Memory B cell (primary cell): ENCODE data around the gene ANP32B.
"Not testable (repeated sequence)": the region's sequence is repeated elsewhere in the genome, so short reads cannot be mapped to it uniquely, and the experiment has no call there.

Source experiments
- ATAC-seq: fragments of 150-1000 bp; cut with Tn5 transposase; 2 replicates; pipeline ENCODE4 v1.10.0; 2021; ENCODE audit warnings: low read depth, mild to moderate bottlenecking, moderate library complexity
- DNase-seq, 2 donors: peaks; one replicate each; pipeline ENCODE4 v3.0.0; 2022; ENCODE audit warnings: low spot score in 2 of 2
- H3K27ac Mint-ChIP-seq: one replicate; pipeline ENCODE4 v1.8.0; 2022; ENCODE audit warnings: mild to moderate bottlenecking, moderate library complexity, mixed read lengths
- H3K27me3 Mint-ChIP-seq: one replicate; pipeline ENCODE4 v1.8.0; 2022; ENCODE audit warnings: mixed read lengths
- H3K36me3 Mint-ChIP-seq: one replicate; pipeline ENCODE4 v1.8.0; 2022; ENCODE audit warnings: mild to moderate bottlenecking, mixed read lengths
- H3K4me1 Mint-ChIP-seq: one replicate; pipeline ENCODE4 v1.8.0; 2022; ENCODE audit warnings: mixed read lengths
- H3K4me3 Mint-ChIP-seq: one replicate; pipeline ENCODE4 v1.8.0; 2022; ENCODE audit warnings: mild to moderate bottlenecking, moderate library complexity, mixed read lengths
- H3K9me3 Mint-ChIP-seq: one replicate; pipeline ENCODE4 v1.8.0; 2022; ENCODE audit warnings: mixed read lengths

ANP32B gene

GRCh38 chr9:97956331-97956730, 26.8 kb upstream of the ANP32B start:
- H3K4me1 Mint-ChIP-seq: no peaks in the 10 kb centered on the region
- no peaks in the 10 kb centered on the region for H3K36me3 Mint-ChIP-seq
- H3K4me3 Mint-ChIP-seq: no peak overlapping the region
- H3K27ac Mint-ChIP-seq: no peak overlapping the region
- peaks cover 5% of the 10 kb centered on the region for H3K27me3 Mint-ChIP-seq
- ATAC-seq (no peak), DNase-seq (no peak)
- H3K9me3 Mint-ChIP-seq: no peaks in the 10 kb centered on the region

GRCh38 chr9:97958812-97959511, 24.2 kb upstream of the ANP32B start:
- H3K27me3 Mint-ChIP-seq: peaks cover 6% of the 10 kb centered on the region
- DNase-seq (no peak), ATAC-seq (no peak)
- no peaks in the 10 kb centered on the region for H3K36me3 Mint-ChIP-seq
- H3K4me3 Mint-ChIP-seq: no peak overlapping the region
- no peak overlapping the region for H3K27ac Mint-ChIP-seq
- no peaks in the 10 kb centered on the region for H3K9me3 Mint-ChIP-seq
- no peaks in the 10 kb centered on the region for H3K4me1 Mint-ChIP-seq

- Mint-ChIP-seq H3K36me3 (no peaks in the 10 kb centered on the region), H3K4me3 (no peak overlapping the region), H3K27ac (no peak overlapping the region), H3K27me3 (peaks cover 8% of the 10 kb centered on the region), H3K4me1 (no peaks in the 10 kb centered on the region), H3K9me3 (no peaks in the 10 kb centered on the region)
- ATAC-seq (no peak), DNase-seq (no peak)
Measured at GRCh38 chr9:97959585-97959984, 23.6 kb upstream of the ANP32B start.

- not testable (repeated sequence) for H3K4me3 Mint-ChIP-seq, H3K4me1 Mint-ChIP-seq, DNase-seq
Measured at GRCh38 chr9:97960678-97961328, 22.3 kb upstream of the ANP32B start.

GRCh38 chr9:97961361-97961760, 21.8 kb upstream of the ANP32B start:
- Mint-ChIP-seq H3K36me3 (no peaks in the 10 kb centered on the region), H3K4me1 (no peaks in the 10 kb centered on the region)

More at GRCh38 chr9:97960678-97961328, 22.3 kb upstream of the ANP32B start:
- ATAC-seq, H3K9me3 Mint-ChIP-seq, H3K27me3 Mint-ChIP-seq, H3K27ac Mint-ChIP-seq, H3K36me3 Mint-ChIP-seq: not testable (repeated sequence)

GRCh38 chr9:97962136-97962535, 21.0 kb upstream of the ANP32B start:
- no peak for ATAC-seq
- no peaks in the 10 kb centered on the region for H3K9me3 Mint-ChIP-seq
- H3K36me3 Mint-ChIP-seq: no peaks in the 10 kb centered on the region
- DNase-seq: no peak
- H3K4me1 Mint-ChIP-seq: no peaks in the 10 kb centered on the region
- H3K27me3 Mint-ChIP-seq: peaks cover 8% of the 10 kb centered on the region
- no peak overlapping the region for H3K4me3 Mint-ChIP-seq
- no peak overlapping the region for H3K27ac Mint-ChIP-seq

More at GRCh38 chr9:97961361-97961760, 21.8 kb upstream of the ANP32B start:
- H3K4me3 Mint-ChIP-seq: no peak overlapping the region
- H3K9me3 Mint-ChIP-seq: no peaks in the 10 kb centered on the region
- no peak for ATAC-seq
- no peak overlapping the region for H3K27ac Mint-ChIP-seq
- no peak for DNase-seq
- H3K27me3 Mint-ChIP-seq: peaks cover 8% of the 10 kb centered on the region

- Mint-ChIP-seq H3K9me3 (no peaks in the 10 kb centered on the region), H3K27me3 (peaks cover 8% of the 10 kb centered on the region), H3K4me3 (no peak overlapping the region), H3K27ac (no peak overlapping the region), H3K4me1 (no peaks in the 10 kb centered on the region), H3K36me3 (no peaks in the 10 kb centered on the region)
- no peak for ATAC-seq
- no peak for DNase-seq
Measured at GRCh38 chr9:97962575-97962974, 20.6 kb upstream of the ANP32B start.

GRCh38 chr9:97963232-97963631, 19.9 kb upstream of the ANP32B start:
- Mint-ChIP-seq H3K9me3 (no peaks in the 10 kb centered on the region), H3K27me3 (peaks cover 11% of the 10 kb centered on the region), H3K36me3 (no peaks in the 10 kb centered on the region), H3K4me3 (no peak overlapping the region), H3K27ac (no peak overlapping the region), H3K4me1 (no peaks in the 10 kb centered on the region)
- ATAC-seq: no peak
- DNase-seq: no peak

GRCh38 chr9:97964901-97965300, 18.2 kb upstream of the ANP32B start:
- Mint-ChIP-seq H3K4me3 (no peak overlapping the region), H3K27ac (no peak overlapping the region), H3K9me3 (no peaks in the 10 kb centered on the region), H3K27me3 (peaks cover 11% of the 10 kb centered on the region), H3K4me1 (no peaks in the 10 kb centered on the region), H3K36me3 (no peaks in the 10 kb centered on the region)
- no peak for ATAC-seq
- DNase-seq: no peak

- no peak overlapping the region for H3K27ac Mint-ChIP-seq
- peaks cover 8% of the 10 kb centered on the region for H3K27me3 Mint-ChIP-seq
- no peaks in the 10 kb centered on the region for H3K36me3 Mint-ChIP-seq
- no peaks in the 10 kb centered on the region for H3K9me3 Mint-ChIP-seq
- ATAC-seq (peak; percentile 45), DNase-seq (no peak)
- H3K4me3 Mint-ChIP-seq: no peak overlapping the region
- no peaks in the 10 kb centered on the region for H3K4me1 Mint-ChIP-seq
Measured at GRCh38 chr9:97966493-97966892, 16.6 kb upstream of the ANP32B start.

- no peak for DNase-seq
- H3K27me3 Mint-ChIP-seq: peaks cover 8% of the 10 kb centered on the region
- no peak for ATAC-seq
- no peaks in the 10 kb centered on the region for H3K9me3 Mint-ChIP-seq
- no peak overlapping the region for H3K4me3 Mint-ChIP-seq
- no peak overlapping the region for H3K27ac Mint-ChIP-seq
- H3K4me1 Mint-ChIP-seq: peaks cover 2% of the 10 kb centered on the region
- H3K36me3 Mint-ChIP-seq: no peaks in the 10 kb centered on the region
Measured at GRCh38 chr9:97969014-97969413, 14.1 kb upstream of the ANP32B start.

GRCh38 chr9:97970165-97970564, 13.0 kb upstream of the ANP32B start:
- Mint-ChIP-seq H3K9me3 (peaks cover under 1% of the 10 kb centered on the region), H3K4me3 (no peak overlapping the region), H3K27ac (no peak overlapping the region), H3K36me3 (peaks cover 2% of the 10 kb centered on the region), H3K4me1 (peaks cover 2% of the 10 kb centered on the region), H3K27me3 (peaks cover 5% of the 10 kb centered on the region)
- ATAC-seq (no peak), DNase-seq (no peak)

GRCh38 chr9:97972753-97973152, 10.4 kb upstream of the ANP32B start:
- Mint-ChIP-seq H3K9me3 (peaks cover 2% of the 10 kb centered on the region), H3K27ac (no peak overlapping the region), H3K4me1 (peaks cover 2% of the 10 kb centered on the region), H3K27me3 (peaks cover 5% of the 10 kb centered on the region), H3K4me3 (no peak overlapping the region), H3K36me3 (peaks cover 3% of the 10 kb centered on the region)
- ATAC-seq (no peak), DNase-seq (no peak)

GRCh38 chr9:97975376-97975775, 7.8 kb upstream of the ANP32B start:
- no peak overlapping the region for H3K27ac Mint-ChIP-seq
- ATAC-seq (no peak), DNase-seq (no peak)
- H3K4me3 Mint-ChIP-seq: no peak overlapping the region
- H3K27me3 Mint-ChIP-seq: peaks cover 3% of the 10 kb centered on the region
- H3K36me3 Mint-ChIP-seq: peaks cover 3% of the 10 kb centered on the region
- peaks cover 2% of the 10 kb centered on the region for H3K9me3 Mint-ChIP-seq
- H3K4me1 Mint-ChIP-seq: peaks cover 4% of the 10 kb centered on the region

- not testable (repeated sequence) for H3K27ac Mint-ChIP-seq, DNase-seq, H3K27me3 Mint-ChIP-seq, H3K9me3 Mint-ChIP-seq, H3K36me3 Mint-ChIP-seq, H3K4me1 Mint-ChIP-seq, ATAC-seq, H3K4me3 Mint-ChIP-seq
Measured at GRCh38 chr9:97976633-97977032, 6.5 kb upstream of the ANP32B start.
